Liver (tissue), 9 donors: ENCODE results near the gene PLCB4. TPM values are rescaled to one million over a fixed set of nuclear protein-coding genes. Genes with fewer than 3 reads are reported as not detected.

Source experiments
- DNase-seq: peaks from one replicate; pipeline ENCODE4 v3.0.0-alpha.2; 2017; ENCODE audit warnings: low spot score
- H3K27ac ChIP-seq, 2 donors: one replicate each; pipeline ENCODE4 v1.7.0; 2013; ENCODE audit warnings: inconsistent platforms in 2 of 2, low read length in 2 of 2, control low read depth in 1 of 2, low read depth in 1 of 2, mild to moderate bottlenecking in 1 of 2
- H3K27me3 ChIP-seq, 4 donors: one replicate each; pipeline versions ENCODE4 v1.6.1 to v1.7.0; 2013; ENCODE audit warnings: low read length in 3 of 4, inconsistent platforms in 1 of 4, mild to moderate bottlenecking in 1 of 4, moderate library complexity in 1 of 4; ENCODE audit not compliant: control insufficient read depth in 4 of 4, insufficient read depth in 4 of 4
- H3K36me3 ChIP-seq, 4 donors: one replicate each; pipeline versions ENCODE4 v1.6.1 to v1.7.0; 2013; ENCODE audit warnings: low read length in 3 of 4, mild to moderate bottlenecking in 3 of 4, low read depth in 1 of 4, moderate library complexity in 1 of 4; ENCODE audit not compliant: control insufficient read depth in 4 of 4, insufficient read depth in 3 of 4
- H3K4me1 ChIP-seq, 4 donors: one replicate each; pipeline versions ENCODE4 v1.6.1 to v1.7.0; 2013; ENCODE audit warnings: low read length in 3 of 4, mild to moderate bottlenecking in 3 of 4, moderate library complexity in 1 of 4; ENCODE audit not compliant: control insufficient read depth in 4 of 4, insufficient read depth in 4 of 4
- H3K4me3 ChIP-seq, 3 donors: one replicate each; pipeline versions ENCODE4 v1.6.1 to v1.7.0; 2013; ENCODE audit warnings: low read length in 3 of 3, control low read depth in 1 of 3, low read depth in 1 of 3, mild to moderate bottlenecking in 1 of 3
- H3K9ac ChIP-seq, 2 donors: one replicate each; pipeline ENCODE4 v1.7.0; 2013; ENCODE audit warnings: low read length in 2 of 2, mild to moderate bottlenecking in 2 of 2, moderate library complexity in 2 of 2, control low read depth in 1 of 2, low read depth in 1 of 2
- H3K9me3 ChIP-seq, 4 donors: one replicate each; pipeline versions ENCODE4 v1.6.1 to v1.7.0; 2013; ENCODE audit warnings: low read length in 3 of 4; ENCODE audit not compliant: control insufficient read depth in 4 of 4
- EGR1 ChIP-seq, 2 donors: IDR thresholded peaks; 2 replicates each; pipeline ENCODE4 v1.6.1; 2016 to 2018; ENCODE audit warnings: antibody characterized with exemption in 2 of 2, low read depth in 2 of 2
- FOXA1 ChIP-seq: IDR thresholded peaks from 2 replicates; pipeline ENCODE4 v1.6.1; 2016; ENCODE audit warnings: antibody characterized with exemption
- FOXA2 ChIP-seq: IDR thresholded peaks from 2 replicates; pipeline ENCODE4 v1.6.1; 2016; ENCODE audit warnings: antibody characterized with exemption
- GABPA ChIP-seq, 2 donors: IDR thresholded peaks in 1 of 2; conservative IDR thresholded peaks in 1 of 2; 2 replicates each; pipeline ENCODE4 v1.6.1; 2016; ENCODE audit warnings: antibody characterized with exemption in 2 of 2, mild to moderate bottlenecking in 1 of 2, moderate library complexity in 1 of 2
- HNF4A ChIP-seq, 2 donors: conservative IDR thresholded peaks; 2 replicates each; pipeline ENCODE4 v1.6.1; 2016; ENCODE audit warnings: antibody characterized with exemption in 2 of 2, mild to moderate bottlenecking in 2 of 2
- HNF4G ChIP-seq: IDR thresholded peaks from 2 replicates; pipeline ENCODE4 v1.6.1; 2016; ENCODE audit warnings: antibody characterized with exemption
- JUND ChIP-seq, 2 donors: IDR thresholded peaks; 2 replicates each; pipeline ENCODE4 v1.6.1; 2016; ENCODE audit warnings: antibody characterized with exemption in 2 of 2
- NR2F2 ChIP-seq: IDR thresholded peaks from 2 replicates; pipeline ENCODE4 v1.6.1; 2016; ENCODE audit warnings: antibody characterized with exemption
- RAD21 ChIP-seq, 2 donors: IDR thresholded peaks; 2 replicates each; pipeline ENCODE4 v1.6.1; 2016; ENCODE audit warnings: antibody characterized with exemption in 2 of 2, mild to moderate bottlenecking in 2 of 2
- RXRA ChIP-seq, 2 donors: IDR thresholded peaks; 2 replicates each; pipeline ENCODE4 v1.6.1; 2017 to 2018; ENCODE audit warnings: antibody characterized with exemption in 2 of 2, mild to moderate bottlenecking in 1 of 2
- SP1 ChIP-seq: IDR thresholded peaks from 2 replicates; pipeline ENCODE4 v1.6.1; 2018; ENCODE audit warnings: antibody characterized with exemption, mild to moderate bottlenecking
- TAF1 ChIP-seq: conservative IDR thresholded peaks from 2 replicates; pipeline ENCODE4 v1.6.1; 2016; ENCODE audit warnings: antibody characterized with exemption, mild to moderate bottlenecking
- YY1 ChIP-seq: IDR thresholded peaks from 2 replicates; pipeline ENCODE4 v1.6.1; 2016; ENCODE audit warnings: antibody characterized with exemption, mild to moderate bottlenecking
- polyA plus RNA-seq, 2 donors: library from polyadenylated mRNA; stranded (reverse) in 1 of 2; unstranded in 1 of 2; fragments of 200-250 nt in 1 of 2; fragments of >200 nt in 1 of 2; fragmentation: Nextera tagmentation in 1 of 2; extraction: Ambion mirVana in 1 of 2; gene quantifications; one replicate each; pipeline versions ENCODE4 v1.2.1 to v1.2.3, GENCODE V29; 2013 to 2015
- total RNA-seq, 2 donors: library from RNA; depleted of rRNA; stranded (reverse); fragments of >200 nt; gene quantifications; one replicate each; pipeline ENCODE4 v1.2.3, GENCODE V29; 2014
- TF ChIP-seq, protein P1 (sequence below): IDR thresholded peaks from 2 replicates; pipeline ENCODE4 v1.6.1; 2016; ENCODE audit warnings: antibody characterized with exemption
- TF ChIP-seq, protein P2 (sequence below): IDR thresholded peaks from 2 replicates; pipeline ENCODE4 v1.6.1; 2016; ENCODE audit warnings: antibody characterized with exemption
- TF ChIP-seq, protein P3 (sequence below): IDR thresholded peaks from 2 replicates; pipeline ENCODE4 v1.6.1; 2016; ENCODE audit warnings: antibody characterized with exemption, mild to moderate bottlenecking
- donor health status: healthy.
- donor health status: healthy.
- donor health status: healthy.
- donor health status: healthy.
- donor health status: healthy.

The PLCB4 gene
- total and polyA plus RNA-seq, 4 donors, result 0.14 to 0.67 (median 0.30) TPM

DNA sequence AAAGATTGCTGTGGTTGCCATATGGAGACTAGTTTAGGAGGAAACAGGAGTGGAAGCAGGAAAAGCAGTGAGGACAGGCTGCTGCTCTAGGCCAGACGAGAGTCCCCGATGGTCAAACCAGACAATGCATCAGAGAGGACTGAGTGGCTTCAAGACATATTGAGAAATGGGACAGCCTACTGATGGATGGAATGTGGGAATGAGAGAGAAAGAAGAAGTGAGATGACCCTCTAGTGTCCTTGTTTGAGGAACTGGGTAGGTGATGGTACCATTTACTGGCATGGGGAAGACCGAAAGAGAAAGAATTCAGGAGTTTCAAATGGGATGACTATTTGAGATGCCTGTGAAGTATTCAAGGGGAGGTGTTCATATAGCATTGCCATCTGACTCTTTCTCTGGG is 333.7 kb downstream of the PLCB4 start (continued):
- TF ChIP-seq, protein P1, sequence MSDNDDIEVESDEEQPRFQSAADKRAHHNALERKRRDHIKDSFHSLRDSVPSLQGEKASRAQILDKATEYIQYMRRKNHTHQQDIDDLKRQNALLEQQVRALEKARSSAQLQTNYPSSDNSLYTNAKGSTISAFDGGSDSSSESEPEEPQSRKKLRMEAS, result no peak
- TF ChIP-seq TAF1 (no peak), FOXA1 (no peak), HNF4A (conservative IDR thresholded peaks at IDR 0.05) (no peak), RAD21 (IDR thresholded peaks at IDR 0.05) (no peak), GABPA (IDR thresholded peaks at IDR 0.05 in 1 of 2, conservative IDR thresholded peaks at IDR 0.05 in 1 of 2) (no peak), HNF4G (no peak), FOXA2 (no peak), NR2F2 (no peak), SP1 (no peak)

DNA sequence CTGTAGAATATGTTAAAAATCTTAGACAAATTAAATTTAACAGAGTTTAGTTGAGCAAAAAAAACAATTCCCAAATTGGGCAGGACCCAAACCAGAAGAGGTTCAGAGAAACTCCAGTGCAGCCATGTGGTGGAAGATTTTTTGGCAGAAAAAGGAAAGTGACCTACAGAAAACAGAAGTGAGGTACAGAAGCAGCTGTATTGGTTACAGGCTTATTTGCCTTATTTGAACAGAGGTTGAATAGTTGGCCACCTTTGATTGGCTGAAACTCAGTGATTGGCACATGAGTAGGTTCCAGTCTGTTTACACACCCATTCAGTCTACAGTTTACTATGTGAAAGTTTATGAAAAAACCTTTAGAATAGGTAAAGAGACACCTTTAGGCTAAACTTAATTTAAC is 334.6 kb downstream of the PLCB4 start:
- peaks cover 0 to 3% (median 0%) of the 10 kb centered on the region in 4 donors for H3K27me3 ChIP-seq
- TF ChIP-seq FOXA2 (no peak), JUND (IDR thresholded peaks at IDR 0.05) (no peak), NR2F2 (no peak), HNF4G (no peak), HNF4A (conservative IDR thresholded peaks at IDR 0.05) (no peak), TAF1 (no peak), RXRA (IDR thresholded peaks at IDR 0.05) (no peak), EGR1 (IDR thresholded peaks at IDR 0.05; ENCODE audit: low read depth in 2 of 2) (no peak), FOXA1 (no peak), RAD21 (IDR thresholded peaks at IDR 0.05) (no peak), GABPA (IDR thresholded peaks at IDR 0.05 in 1 of 2, conservative IDR thresholded peaks at IDR 0.05 in 1 of 2) (no peak), YY1 (no peak)
- TF ChIP-seq, protein P2, sequence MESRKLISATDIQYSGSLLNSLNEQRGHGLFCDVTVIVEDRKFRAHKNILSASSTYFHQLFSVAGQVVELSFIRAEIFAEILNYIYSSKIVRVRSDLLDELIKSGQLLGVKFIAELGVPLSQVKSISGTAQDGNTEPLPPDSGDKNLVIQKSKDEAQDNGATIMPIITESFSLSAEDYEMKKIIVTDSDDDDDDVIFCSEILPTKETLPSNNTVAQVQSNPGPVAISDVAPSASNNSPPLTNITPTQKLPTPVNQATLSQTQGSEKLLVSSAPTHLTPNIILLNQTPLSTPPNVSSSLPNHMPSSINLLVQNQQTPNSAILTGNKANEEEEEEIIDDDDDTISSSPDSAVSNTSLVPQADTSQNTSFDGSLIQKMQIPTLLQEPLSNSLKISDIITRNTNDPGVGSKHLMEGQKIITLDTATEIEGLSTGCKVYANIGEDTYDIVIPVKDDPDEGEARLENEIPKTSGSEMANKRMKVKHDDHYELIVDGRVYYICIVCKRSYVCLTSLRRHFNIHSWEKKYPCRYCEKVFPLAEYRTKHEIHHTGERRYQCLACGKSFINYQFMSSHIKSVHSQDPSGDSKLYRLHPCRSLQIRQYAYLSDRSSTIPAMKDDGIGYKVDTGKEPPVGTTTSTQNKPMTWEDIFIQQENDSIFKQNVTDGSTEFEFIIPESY, result no peak
- TF ChIP-seq, protein P1, result no peak
- TF ChIP-seq, protein P3, sequence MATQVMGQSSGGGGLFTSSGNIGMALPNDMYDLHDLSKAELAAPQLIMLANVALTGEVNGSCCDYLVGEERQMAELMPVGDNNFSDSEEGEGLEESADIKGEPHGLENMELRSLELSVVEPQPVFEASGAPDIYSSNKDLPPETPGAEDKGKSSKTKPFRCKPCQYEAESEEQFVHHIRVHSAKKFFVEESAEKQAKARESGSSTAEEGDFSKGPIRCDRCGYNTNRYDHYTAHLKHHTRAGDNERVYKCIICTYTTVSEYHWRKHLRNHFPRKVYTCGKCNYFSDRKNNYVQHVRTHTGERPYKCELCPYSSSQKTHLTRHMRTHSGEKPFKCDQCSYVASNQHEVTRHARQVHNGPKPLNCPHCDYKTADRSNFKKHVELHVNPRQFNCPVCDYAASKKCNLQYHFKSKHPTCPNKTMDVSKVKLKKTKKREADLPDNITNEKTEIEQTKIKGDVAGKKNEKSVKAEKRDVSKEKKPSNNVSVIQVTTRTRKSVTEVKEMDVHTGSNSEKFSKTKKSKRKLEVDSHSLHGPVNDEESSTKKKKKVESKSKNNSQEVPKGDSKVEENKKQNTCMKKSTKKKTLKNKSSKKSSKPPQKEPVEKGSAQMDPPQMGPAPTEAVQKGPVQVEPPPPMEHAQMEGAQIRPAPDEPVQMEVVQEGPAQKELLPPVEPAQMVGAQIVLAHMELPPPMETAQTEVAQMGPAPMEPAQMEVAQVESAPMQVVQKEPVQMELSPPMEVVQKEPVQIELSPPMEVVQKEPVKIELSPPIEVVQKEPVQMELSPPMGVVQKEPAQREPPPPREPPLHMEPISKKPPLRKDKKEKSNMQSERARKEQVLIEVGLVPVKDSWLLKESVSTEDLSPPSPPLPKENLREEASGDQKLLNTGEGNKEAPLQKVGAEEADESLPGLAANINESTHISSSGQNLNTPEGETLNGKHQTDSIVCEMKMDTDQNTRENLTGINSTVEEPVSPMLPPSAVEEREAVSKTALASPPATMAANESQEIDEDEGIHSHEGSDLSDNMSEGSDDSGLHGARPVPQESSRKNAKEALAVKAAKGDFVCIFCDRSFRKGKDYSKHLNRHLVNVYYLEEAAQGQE, result no peak
- no peak overlapping the region for H3K9ac ChIP-seq
- no peak for DNase-seq
- no peak overlapping the region for H3K27ac ChIP-seq
- no peaks in the 10 kb centered on the region for H3K36me3 ChIP-seq
- no peaks in the 10 kb centered on the region for H3K4me1 ChIP-seq
- no peaks in the 10 kb centered on the region for H3K9me3 ChIP-seq
- H3K4me3 ChIP-seq, result no peak overlapping the region
